ENCODE measurements around the gene NDFIP1. TPM values are rescaled to one million over a fixed set of nuclear protein-coding genes. Genes with fewer than 3 reads are reported as not detected.
"Not testable (repeated sequence)": the region's sequence is repeated elsewhere in the genome, so short reads cannot be mapped to it uniquely, and the experiment has no call there.

Gene NDFIP1
- total RNA-seq, 4 donors from 2014 or later, result 185 to 351 (median 297) TPM

DNA sequence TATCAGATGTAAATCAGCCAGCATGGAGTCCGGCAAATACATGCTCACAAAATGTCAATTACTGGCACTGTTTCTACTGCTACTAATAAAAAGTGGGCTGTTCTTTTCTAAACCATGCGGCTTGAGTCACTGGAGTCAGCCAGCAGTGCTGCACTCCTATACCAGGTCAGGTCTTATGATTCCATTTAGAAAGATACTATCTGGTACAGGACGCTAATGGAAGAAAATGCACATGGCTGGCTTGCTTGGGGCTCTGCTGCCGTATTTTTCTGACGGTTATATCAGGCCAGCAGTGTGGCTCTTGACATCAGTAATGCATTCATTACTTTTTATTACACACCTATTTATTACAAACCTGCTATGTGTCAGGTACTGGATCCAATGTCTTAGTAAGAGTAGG is 74.3 kb downstream of the NDFIP1 start:
- Histone ChIP-seq H3K4me3 (replicated peaks in 1 of 3) (no peak overlapping the region), H3K4me1 (no peaks in the 10 kb centered on the region), H3K27ac (no peak overlapping the region), H3K9me3 (no peaks in the 10 kb centered on the region), H3K27me3 (no peaks in the 10 kb centered on the region), H3K36me3 (no peaks in the 10 kb centered on the region)
- DNase-seq, result no peak
- TF ChIP-seq, protein P1, sequence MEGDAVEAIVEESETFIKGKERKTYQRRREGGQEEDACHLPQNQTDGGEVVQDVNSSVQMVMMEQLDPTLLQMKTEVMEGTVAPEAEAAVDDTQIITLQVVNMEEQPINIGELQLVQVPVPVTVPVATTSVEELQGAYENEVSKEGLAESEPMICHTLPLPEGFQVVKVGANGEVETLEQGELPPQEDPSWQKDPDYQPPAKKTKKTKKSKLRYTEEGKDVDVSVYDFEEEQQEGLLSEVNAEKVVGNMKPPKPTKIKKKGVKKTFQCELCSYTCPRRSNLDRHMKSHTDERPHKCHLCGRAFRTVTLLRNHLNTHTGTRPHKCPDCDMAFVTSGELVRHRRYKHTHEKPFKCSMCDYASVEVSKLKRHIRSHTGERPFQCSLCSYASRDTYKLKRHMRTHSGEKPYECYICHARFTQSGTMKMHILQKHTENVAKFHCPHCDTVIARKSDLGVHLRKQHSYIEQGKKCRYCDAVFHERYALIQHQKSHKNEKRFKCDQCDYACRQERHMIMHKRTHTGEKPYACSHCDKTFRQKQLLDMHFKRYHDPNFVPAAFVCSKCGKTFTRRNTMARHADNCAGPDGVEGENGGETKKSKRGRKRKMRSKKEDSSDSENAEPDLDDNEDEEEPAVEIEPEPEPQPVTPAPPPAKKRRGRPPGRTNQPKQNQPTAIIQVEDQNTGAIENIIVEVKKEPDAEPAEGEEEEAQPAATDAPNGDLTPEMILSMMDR (IDR thresholded peaks at IDR 0.05), result no peak
- no peak for TF ChIP-seq POLR2A (IDR thresholded peaks at IDR 0.05)
- WGBS, 2 donors, result 87 to 94% methylated on average over 5 of the region's 5 CpGs
- intact Hi-C loops (cut with DNase I), result no loop called here

GRCh38 chr5:142183561-142183960 is 75.0 kb downstream of the NDFIP1 start:
- Histone ChIP-seq H3K27ac (no peak overlapping the region), H3K9me3 (no peaks in the 10 kb centered on the region), H3K4me3 (replicated peaks in 1 of 3) (no peak overlapping the region), H3K36me3 (no peaks in the 10 kb centered on the region), H3K4me1 (no peaks in the 10 kb centered on the region), H3K27me3 (no peaks in the 10 kb centered on the region)
- TF ChIP-seq, protein P1 (IDR thresholded peaks at IDR 0.05), result no peak
- TF ChIP-seq POLR2A (IDR thresholded peaks at IDR 0.05), result no peak
- intact Hi-C loops (cut with DNase I), result no loop called here
- WGBS, 2 donors, result 77 to 82% methylated on average over 8 of the region's 8 CpGs
- no peak for DNase-seq

DNA sequence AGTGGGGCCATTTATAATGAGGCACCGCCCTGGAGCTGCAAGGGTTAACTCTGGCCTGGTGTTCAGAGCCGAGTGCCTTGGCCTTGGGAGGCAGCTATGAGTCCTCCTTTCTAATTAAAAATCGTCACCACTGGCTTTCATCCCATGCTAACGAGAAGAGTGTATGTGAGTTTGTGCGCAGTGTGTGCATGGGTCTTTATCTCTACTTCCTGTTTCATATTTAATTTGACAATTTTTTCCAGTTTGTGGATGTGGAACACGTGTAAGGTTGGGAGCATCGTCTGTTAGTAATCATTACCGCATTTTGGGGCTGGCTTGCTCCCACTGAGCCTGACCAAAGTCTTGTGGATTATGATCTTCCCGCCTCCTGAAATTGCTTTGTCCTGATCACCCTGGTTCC is 76.4 kb downstream of the NDFIP1 start:
- no peaks in the 10 kb centered on the region for H3K9me3 ChIP-seq
- DNase-seq, result no peak
- TF ChIP-seq, protein P1 (IDR thresholded peaks at IDR 0.05), result no peak
- TF ChIP-seq POLR2A (IDR thresholded peaks at IDR 0.05), result no peak
- H3K36me3 ChIP-seq, result no peaks in the 10 kb centered on the region
- H3K4me3 ChIP-seq (replicated peaks in 1 of 3), result no peak overlapping the region
- WGBS, 2 donors, result 64 to 65% methylated on average over 9 of the region's 9 CpGs
- no peak overlapping the region for H3K27ac ChIP-seq
- H3K4me1 ChIP-seq, result no peaks in the 10 kb centered on the region
- intact Hi-C loops (cut with DNase I), result no loop called here
- H3K27me3 ChIP-seq, result no peaks in the 10 kb centered on the region

- H3K36me3 ChIP-seq, result no peaks in the 10 kb centered on the region
- no peaks in the 10 kb centered on the region for H3K27me3 ChIP-seq
- H3K4me3 ChIP-seq (replicated peaks in 1 of 3), result no peak overlapping the region
- TF ChIP-seq, protein P1 (IDR thresholded peaks at IDR 0.05), result no peak
- no peak for TF ChIP-seq POLR2A (IDR thresholded peaks at IDR 0.05)
- H3K4me1 ChIP-seq, result no peaks in the 10 kb centered on the region
- intact Hi-C loops (cut with DNase I), result no loop called here
- DNase-seq, result no peak
- H3K27ac ChIP-seq, result no peak overlapping the region
- no peaks in the 10 kb centered on the region for H3K9me3 ChIP-seq
These were observed 77.9 kb downstream of the NDFIP1 start for GRCh38 chr5:142186514-142186856.

GRCh38 chr5:142186857-142187594 is 78.4 kb downstream of the NDFIP1 start:
- no peak for DNase-seq
- Histone ChIP-seq H3K27ac (no peak overlapping the region), H3K9me3 (no peaks in the 10 kb centered on the region), H3K4me3 (replicated peaks in 1 of 3) (no peak overlapping the region), H3K27me3 (no peaks in the 10 kb centered on the region), H3K4me1 (no peaks in the 10 kb centered on the region), H3K36me3 (no peaks in the 10 kb centered on the region)
- TF ChIP-seq POLR2A (IDR thresholded peaks at IDR 0.05), result no peak
- TF ChIP-seq, protein P1 (IDR thresholded peaks at IDR 0.05), result no peak
- 42 to 69% methylated on average over 11 of the region's 11 CpGs for WGBS, 2 donors
- intact Hi-C loops (cut with DNase I), result no loop called here

DNA sequence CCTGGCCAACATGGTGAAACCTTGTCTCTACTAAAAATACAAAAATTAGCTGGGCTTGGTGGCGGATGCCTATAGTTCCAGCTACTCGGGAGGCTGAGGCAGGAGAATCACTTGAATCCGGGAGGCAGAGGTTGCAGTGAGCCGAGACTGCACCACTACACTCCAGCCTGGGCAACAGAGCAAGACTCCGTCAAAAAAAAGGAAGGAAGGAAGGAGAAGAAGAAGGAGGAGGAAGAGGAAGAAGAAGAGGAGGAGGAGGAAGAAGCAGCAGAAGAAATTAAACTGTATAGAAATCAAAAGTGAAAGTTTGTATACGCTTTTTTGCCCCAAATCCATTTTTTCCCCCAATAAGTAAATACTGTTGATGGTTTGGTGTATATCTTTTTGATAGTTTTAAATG is 80.1 kb downstream of the NDFIP1 start:
- DNase-seq; H3K27ac ChIP-seq; H3K36me3 ChIP-seq; H3K9me3 ChIP-seq; H3K27me3 ChIP-seq; H3K4me1 ChIP-seq; intact Hi-C loops (cut with DNase I); H3K4me3 ChIP-seq (replicated peaks in 1 of 3): not testable (repeated sequence)
- 87 to 91% methylated on average over 6 of the region's 6 CpGs for WGBS, 2 donors
